ENCODE measurements around the gene PICK1.

DNA sequence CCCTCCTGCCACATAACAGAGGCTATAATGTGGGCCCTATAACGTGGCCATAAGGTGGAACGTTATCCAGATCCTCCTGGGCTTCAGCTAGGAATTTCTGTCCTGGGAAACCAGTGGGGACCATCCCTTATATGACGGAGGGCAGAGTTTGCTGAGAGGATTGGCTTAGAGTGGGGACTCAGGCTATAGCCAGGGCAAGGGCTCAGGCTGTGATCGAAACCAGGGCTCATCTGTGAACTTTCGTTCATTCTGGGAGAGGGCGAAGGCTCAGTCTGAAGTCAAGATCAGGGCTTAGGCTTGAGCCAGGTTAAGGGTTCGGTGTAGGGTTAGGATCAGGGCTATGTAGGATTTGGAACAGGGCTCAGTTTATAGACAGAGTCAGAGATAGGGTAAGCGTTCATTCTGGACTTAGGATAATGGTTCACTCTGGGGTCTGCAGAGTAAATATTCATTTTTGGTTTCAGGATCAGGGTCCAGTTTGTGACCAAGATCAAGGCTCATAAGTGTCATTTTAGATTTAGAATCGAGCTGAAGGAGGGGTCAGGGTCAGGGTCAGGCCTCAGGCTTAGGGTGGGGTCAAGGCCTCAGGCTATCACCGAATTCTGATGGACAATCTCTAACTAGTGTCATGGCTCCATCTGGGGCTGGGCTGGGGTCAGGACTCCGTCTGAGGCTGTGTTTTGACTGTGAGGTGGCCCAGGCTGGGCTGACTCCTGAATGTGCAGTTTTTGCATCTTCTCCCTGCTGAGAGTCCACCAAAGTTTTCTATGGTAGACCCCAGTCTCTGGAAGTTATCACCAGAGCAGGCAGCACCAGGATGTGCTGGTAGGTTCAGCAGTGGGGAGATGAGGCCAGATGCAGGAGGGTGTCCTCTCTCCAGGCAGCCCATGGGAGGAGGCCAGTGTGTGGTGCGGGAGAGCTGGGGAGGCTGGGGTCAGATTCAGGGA is 39.0 kb upstream of the PICK1 start:
- TF ChIP-seq, protein P1, sequence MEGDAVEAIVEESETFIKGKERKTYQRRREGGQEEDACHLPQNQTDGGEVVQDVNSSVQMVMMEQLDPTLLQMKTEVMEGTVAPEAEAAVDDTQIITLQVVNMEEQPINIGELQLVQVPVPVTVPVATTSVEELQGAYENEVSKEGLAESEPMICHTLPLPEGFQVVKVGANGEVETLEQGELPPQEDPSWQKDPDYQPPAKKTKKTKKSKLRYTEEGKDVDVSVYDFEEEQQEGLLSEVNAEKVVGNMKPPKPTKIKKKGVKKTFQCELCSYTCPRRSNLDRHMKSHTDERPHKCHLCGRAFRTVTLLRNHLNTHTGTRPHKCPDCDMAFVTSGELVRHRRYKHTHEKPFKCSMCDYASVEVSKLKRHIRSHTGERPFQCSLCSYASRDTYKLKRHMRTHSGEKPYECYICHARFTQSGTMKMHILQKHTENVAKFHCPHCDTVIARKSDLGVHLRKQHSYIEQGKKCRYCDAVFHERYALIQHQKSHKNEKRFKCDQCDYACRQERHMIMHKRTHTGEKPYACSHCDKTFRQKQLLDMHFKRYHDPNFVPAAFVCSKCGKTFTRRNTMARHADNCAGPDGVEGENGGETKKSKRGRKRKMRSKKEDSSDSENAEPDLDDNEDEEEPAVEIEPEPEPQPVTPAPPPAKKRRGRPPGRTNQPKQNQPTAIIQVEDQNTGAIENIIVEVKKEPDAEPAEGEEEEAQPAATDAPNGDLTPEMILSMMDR (conservative IDR thresholded peaks at IDR 0.05 in 1 of 2, IDR thresholded peaks at IDR 0.05 in 1 of 2; ENCODE audit: extremely low read depth in 1 of 2, insufficient read depth in 1 of 2, low read depth in 1 of 2, low read length in 2 of 2): no peak
- no peak for TF ChIP-seq EZH2 (IDR thresholded peaks at IDR 0.05; ENCODE audit: borderline replicate concordance, low read length)

Measured in mammary epithelial cell (primary cell).